ENCODE measurements around the gene AJM1.
A peak's percentile ranks its signal among the peaks of the same experiment; 100 is the strongest.

AJM1 gene

GRCh38 chr9:136846376-136847087, 4.3 kb downstream of the AJM1 start:
- no peaks in the 10 kb centered on the region for H3K27me3 ChIP-seq
- H3K9me3 ChIP-seq: no peaks in the 10 kb centered on the region
- peaks cover 16% of the 10 kb centered on the region for H3K4me1 ChIP-seq
- DNase-seq: no peak
- no peak overlapping the region for H3K4me3 ChIP-seq (ENCODE audit: low read depth, low read length)
- TF ChIP-seq CTCF (IDR thresholded peaks at IDR 0.05; ENCODE audit: low read depth, low read length): no peak
- peaks cover 9% of the 10 kb centered on the region for H3K36me3 ChIP-seq

- Histone ChIP-seq H3K27me3 (no peaks in the 10 kb centered on the region), H3K4me3 (ENCODE audit: low read depth, low read length) (peak overlapping the region; percentile 70), H3K36me3 (peaks cover 10% of the 10 kb centered on the region), H3K9me3 (no peaks in the 10 kb centered on the region), H3K4me1 (peaks cover 9% of the 10 kb centered on the region)
- no peak for DNase-seq
- TF ChIP-seq CTCF (IDR thresholded peaks at IDR 0.05; ENCODE audit: low read depth, low read length): no peak
These were observed 5.0 kb downstream of the AJM1 start for GRCh38 chr9:136847088-136847825.

GRCh38 chr9:136847826-136848392, 5.6 kb downstream of the AJM1 start:
- Histone ChIP-seq H3K4me1 (peaks cover 7% of the 10 kb centered on the region), H3K4me3 (ENCODE audit: low read depth, low read length) (peak overlapping the region; percentile 70), H3K27me3 (no peaks in the 10 kb centered on the region), H3K9me3 (no peaks in the 10 kb centered on the region), H3K36me3 (peaks cover 10% of the 10 kb centered on the region)
- peak; percentile 89 for DNase-seq
- no peak for TF ChIP-seq CTCF (IDR thresholded peaks at IDR 0.05; ENCODE audit: low read depth, low read length)

- H3K36me3 ChIP-seq: peaks cover 10% of the 10 kb centered on the region
- DNase-seq: peak; percentile 69
These were observed 6.2 kb downstream of the AJM1 start for GRCh38 chr9:136848393-136849037.

More at GRCh38 chr9:136848393-136849037, 6.2 kb downstream of the AJM1 start:
- Histone ChIP-seq H3K4me3 (ENCODE audit: low read depth, low read length) (peak overlapping the region; percentile 70), H3K27me3 (no peaks in the 10 kb centered on the region), H3K9me3 (no peaks in the 10 kb centered on the region), H3K4me1 (peaks cover 1% of the 10 kb centered on the region)
- no peak for TF ChIP-seq CTCF (IDR thresholded peaks at IDR 0.05; ENCODE audit: low read depth, low read length)
